Stimulated activated naive CD8-positive, alpha-beta T cell treated with anti-CD3 and anti-CD28 coated beads, Interleukin-15, amount 100 ng/mL, for 72 hours (primary cell): Measurements from ENCODE around the gene COL5A1.

Experiments used
- ATAC-seq: fragments of 150-1000 bp; cut with Tn5 transposase; 2 replicates; pipeline ENCODE4 v1.10.0; 2021; ENCODE audit warnings: mild to moderate bottlenecking, moderate library complexity
- DNase-seq, 2 donors: peaks; one replicate each; pipeline ENCODE4 v3.0.0; 2021 to 2022
- H3K27ac Mint-ChIP-seq, 2 donors: one replicate each; pipeline ENCODE4 v1.8.0; 2022; ENCODE audit warnings: mild to moderate bottlenecking in 2 of 2, mixed read lengths in 2 of 2, moderate library complexity in 2 of 2
- H3K27me3 Mint-ChIP-seq: one replicate; pipeline ENCODE4 v1.8.0; 2022; ENCODE audit warnings: mixed read lengths
- H3K4me1 Mint-ChIP-seq: one replicate; pipeline ENCODE4 v1.8.0; 2022; ENCODE audit warnings: mild to moderate bottlenecking, mixed read lengths
- H3K4me3 Mint-ChIP-seq, 2 donors: one replicate each; pipeline ENCODE4 v1.8.0; 2022; ENCODE audit warnings: mild to moderate bottlenecking in 2 of 2, mixed read lengths in 2 of 2, moderate library complexity in 1 of 2
- H3K9me3 Mint-ChIP-seq, 2 donors: one replicate each; pipeline ENCODE4 v1.8.0; 2022; ENCODE audit warnings: mixed read lengths in 2 of 2

Gene COL5A1

DNA sequence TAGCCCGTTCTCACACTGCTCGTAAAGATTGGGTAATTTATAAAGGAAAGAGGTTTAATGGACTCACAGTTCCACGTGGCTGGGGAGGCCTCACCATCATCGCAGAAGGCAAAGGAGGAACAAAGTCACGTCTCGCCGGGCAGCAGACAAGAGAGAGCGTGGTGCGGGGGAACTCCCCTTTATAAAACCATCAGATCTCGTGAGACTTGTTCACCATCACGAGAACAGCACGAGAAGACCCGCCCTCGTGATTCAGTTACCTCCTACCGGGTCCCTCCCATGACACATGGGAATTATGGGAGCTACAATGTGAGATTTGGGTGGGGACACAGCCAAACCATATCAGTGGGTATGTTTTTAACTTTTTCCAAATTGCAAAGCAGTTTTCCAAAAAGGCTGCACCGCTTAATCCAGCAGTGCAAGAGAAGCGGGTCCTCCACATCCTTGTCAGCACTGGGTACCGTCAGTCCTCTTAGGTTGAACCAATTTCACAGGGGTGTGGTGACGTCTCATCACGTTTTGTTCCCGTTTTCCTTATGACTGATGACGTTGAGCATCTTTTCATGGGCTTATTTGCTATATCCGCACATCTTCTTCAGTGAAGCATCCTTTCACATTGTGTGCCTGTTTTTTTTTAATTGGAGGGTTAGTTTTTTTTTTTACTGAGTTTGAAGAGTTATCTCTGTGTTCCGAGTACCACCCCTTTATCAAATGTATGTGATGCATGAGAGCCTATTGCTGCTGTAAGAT, 231.1 kb downstream of the COL5A1 start:
- H3K4me3 Mint-ChIP-seq = no peak overlapping the region
- ATAC-seq = no peak
- no peaks in the 10 kb centered on the region for H3K4me1 Mint-ChIP-seq
- no peaks in the 10 kb centered on the region for H3K9me3 Mint-ChIP-seq
- no peak overlapping the region for H3K27ac Mint-ChIP-seq
- DNase-seq = no peak
- no peaks in the 10 kb centered on the region for H3K27me3 Mint-ChIP-seq

DNA sequence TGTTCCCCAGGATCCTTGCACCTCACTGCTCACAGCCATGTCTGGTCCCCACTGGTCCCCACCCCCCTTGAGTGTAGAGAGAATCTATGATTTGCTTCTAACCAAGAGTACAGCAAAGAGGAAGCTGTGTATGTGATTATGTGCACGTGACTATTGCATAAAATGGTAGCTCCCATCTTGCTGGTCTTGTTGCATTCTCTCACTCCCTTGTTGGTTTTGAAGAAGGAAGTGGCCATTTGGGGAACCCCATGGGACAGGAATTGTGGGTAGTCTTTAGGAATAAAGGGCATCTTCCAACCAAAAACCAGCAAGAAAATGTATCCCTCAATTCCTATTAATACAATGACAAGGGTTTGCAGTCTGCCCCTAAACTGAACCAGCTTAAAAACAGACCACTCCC, 233.8 kb downstream of the COL5A1 start:
- Mint-ChIP-seq H3K27me3 (no peaks in the 10 kb centered on the region), H3K4me1 (no peaks in the 10 kb centered on the region), H3K27ac (no peak overlapping the region), H3K4me3 (no peak overlapping the region), H3K9me3 (no peaks in the 10 kb centered on the region)
- ATAC-seq (no peak), DNase-seq (no peak)

DNA sequence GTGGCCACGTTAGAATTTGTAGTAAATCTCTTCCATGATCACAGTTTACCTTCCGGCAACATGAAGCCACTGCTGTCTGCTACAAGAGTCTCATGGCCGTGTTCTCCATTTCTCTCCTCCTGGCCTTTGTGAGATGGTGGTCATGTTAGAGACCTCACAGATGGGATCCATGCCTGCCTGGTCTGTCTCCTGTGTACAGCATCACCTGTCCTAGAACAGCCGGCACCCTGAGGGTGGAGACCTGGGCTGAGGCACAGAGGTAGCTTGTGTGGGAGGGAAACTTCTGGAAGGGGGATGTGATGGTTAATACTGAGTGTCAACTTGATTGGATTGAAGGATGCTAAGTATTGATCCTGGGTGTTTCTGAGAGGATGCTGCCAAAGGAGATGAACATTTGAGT, 235.9 kb downstream of the COL5A1 start:
- Mint-ChIP-seq H3K27ac (no peak overlapping the region), H3K4me1 (no peaks in the 10 kb centered on the region), H3K27me3 (no peaks in the 10 kb centered on the region), H3K9me3 (no peaks in the 10 kb centered on the region), H3K4me3 (no peak overlapping the region)
- DNase-seq (no peak), ATAC-seq (no peak)

DNA sequence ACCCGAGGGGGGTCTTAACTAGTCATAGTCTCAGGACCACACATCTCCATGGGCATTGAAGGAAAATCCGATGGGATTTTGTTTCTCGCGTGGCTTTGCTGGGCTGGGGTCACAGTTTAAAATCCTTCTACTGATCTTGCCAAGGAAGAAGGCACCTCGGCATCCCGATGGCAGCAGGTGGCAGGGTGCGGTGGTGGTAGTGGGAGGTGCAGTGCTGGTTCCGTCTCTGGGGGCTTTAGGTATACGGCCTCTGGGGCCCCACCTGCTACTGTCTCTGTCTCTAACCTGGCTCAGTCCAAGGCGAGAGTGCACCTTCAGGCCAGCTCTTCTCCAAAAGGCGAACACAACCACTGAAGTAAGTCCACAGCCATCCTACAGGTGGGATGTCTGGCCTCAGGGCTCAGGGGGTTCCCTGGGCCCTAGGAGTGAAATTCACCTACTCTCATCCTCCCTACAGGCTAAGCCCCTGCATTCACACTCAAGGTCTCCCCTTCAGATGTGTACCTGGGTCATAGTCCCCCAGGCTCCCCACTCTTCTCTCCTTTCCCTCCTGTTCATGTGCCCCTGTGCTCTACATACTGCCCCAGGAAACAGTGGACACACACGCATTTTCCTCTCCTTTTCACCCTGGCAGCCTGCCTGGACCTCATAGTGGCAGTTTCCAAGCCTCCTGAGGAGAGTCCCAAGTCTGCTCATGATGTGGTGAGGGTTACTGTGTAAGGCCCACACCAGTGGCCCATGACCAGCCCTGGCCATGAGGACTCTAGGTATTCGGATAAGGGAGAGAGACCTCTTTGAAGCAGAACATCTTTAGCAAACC, 238.3 kb downstream of the COL5A1 start:
- DNase-seq = no peak
- no peak overlapping the region for H3K4me3 Mint-ChIP-seq
- H3K27ac Mint-ChIP-seq = peak overlapping the region in 1 of 2 donors; percentile 9
- no peak for ATAC-seq
- H3K9me3 Mint-ChIP-seq = no peaks in the 10 kb centered on the region
- no peaks in the 10 kb centered on the region for H3K4me1 Mint-ChIP-seq
- no peaks in the 10 kb centered on the region for H3K27me3 Mint-ChIP-seq

DNA sequence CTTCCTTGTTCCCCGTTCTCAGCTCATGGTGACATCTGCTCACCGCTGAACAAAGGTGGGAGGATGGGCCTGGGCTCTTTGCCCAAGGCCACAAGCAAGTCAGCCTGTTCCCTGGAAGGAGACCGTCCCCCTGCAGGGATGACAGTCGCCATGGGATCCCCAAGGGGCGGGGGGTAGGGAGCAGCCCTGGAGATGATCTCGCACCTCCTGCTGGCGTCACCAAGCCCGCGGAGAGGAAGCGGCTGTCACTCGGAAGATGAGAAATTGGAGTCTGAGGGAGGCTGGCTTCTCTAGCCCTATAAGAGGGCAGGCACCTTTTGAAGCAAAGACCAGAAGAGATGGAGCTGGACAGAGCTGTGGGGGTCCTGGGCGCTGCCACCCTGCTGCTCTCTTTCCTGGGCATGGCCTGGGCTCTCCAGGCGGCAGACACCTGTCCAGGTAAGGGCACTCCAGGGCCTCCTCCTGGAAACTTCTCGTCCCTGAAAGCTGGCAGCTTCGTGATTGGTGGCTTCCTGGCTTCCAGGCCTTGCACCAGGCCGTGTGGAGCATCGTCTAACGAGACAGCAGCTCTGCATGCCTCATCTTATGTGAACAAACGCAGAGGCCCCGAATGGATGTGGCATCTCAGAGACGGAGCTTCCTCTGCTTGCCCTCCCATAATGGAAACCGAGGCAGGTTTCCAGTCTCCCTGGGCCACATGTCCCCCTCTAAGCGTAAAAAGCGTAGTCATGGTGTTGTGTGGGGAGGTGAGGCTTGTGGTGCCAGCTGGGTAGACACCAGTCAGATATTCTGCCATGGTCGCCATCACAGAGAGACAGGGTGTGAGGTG, 239.1 kb downstream of the COL5A1 start, which contains the start of gene FCN2:
Gene FCN2 (plus strand): TSS at position 327 of the 829 bp plus-strand sequence. CDS start 12 bp downstream, at position 339.
- DNase-seq = no peak
- no peak for ATAC-seq
- Mint-ChIP-seq H3K4me3 (no peak within 1 kb of the TSS), H3K27me3 (no peaks in the 10 kb centered on the region), H3K4me1 (no peaks in the 10 kb centered on the region), H3K27ac (peak within 1 kb of the TSS; percentile 9 to 34), H3K9me3 (no peaks in the 10 kb centered on the region)

DNA sequence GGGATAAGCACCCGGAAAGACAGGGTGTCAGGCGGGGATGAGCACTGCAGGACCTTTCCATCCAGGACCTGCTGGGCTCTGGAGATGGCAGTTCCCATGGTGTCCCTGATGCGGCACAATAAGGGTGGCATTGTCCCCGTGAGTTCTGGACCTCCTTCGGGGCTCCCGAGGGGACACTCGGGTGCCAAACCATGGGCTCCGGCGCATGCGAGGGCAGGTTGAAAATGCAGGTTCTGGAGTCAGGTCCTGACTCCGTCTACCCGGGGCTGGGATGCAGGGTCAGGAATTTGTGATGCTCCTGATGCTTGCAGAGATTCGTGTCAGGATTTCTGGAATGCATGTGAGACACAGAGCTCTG, 239.7 kb downstream of the COL5A1 start:
- Mint-ChIP-seq H3K9me3 (no peaks in the 10 kb centered on the region), H3K27me3 (peaks cover 4% of the 10 kb centered on the region), H3K4me3 (no peak overlapping the region), H3K27ac (peak overlapping the region in 1 of 2 donors; percentile 34), H3K4me1 (no peaks in the 10 kb centered on the region)
- DNase-seq (no peak), ATAC-seq (no peak)

DNA sequence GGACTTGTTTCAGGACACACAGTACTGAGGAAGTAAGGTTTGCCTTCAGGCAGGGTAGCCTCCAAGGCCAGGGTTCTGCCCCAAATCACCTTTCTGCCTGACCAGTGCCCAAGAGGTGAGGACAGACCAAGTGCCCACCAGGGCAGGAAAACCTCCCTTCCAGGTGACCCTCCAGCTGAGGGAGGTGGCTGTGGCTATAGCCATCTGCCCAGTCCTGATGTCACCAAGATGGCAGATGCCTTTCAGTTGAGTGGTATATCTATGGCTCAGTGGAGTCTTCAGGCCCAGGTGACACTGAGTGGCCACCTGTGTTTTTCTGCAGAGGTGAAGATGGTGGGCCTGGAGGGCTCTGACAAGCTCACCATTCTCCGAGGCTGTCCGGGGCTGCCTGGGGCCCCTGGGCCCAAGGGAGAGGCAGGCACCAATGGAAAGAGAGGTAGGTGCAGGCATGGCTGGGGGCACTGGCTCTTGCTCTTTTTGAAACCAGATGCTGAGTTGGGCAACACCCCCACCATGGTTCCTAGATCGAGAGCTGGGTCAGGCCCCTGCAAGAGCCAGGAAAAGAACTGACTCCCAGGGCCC, 240.7 kb downstream of the COL5A1 start:
- Mint-ChIP-seq H3K4me3 (no peak overlapping the region), H3K27ac (no peak overlapping the region), H3K4me1 (no peaks in the 10 kb centered on the region), H3K27me3 (peaks cover 13% of the 10 kb centered on the region), H3K9me3 (no peaks in the 10 kb centered on the region)
- no peak for ATAC-seq
- no peak for DNase-seq

DNA sequence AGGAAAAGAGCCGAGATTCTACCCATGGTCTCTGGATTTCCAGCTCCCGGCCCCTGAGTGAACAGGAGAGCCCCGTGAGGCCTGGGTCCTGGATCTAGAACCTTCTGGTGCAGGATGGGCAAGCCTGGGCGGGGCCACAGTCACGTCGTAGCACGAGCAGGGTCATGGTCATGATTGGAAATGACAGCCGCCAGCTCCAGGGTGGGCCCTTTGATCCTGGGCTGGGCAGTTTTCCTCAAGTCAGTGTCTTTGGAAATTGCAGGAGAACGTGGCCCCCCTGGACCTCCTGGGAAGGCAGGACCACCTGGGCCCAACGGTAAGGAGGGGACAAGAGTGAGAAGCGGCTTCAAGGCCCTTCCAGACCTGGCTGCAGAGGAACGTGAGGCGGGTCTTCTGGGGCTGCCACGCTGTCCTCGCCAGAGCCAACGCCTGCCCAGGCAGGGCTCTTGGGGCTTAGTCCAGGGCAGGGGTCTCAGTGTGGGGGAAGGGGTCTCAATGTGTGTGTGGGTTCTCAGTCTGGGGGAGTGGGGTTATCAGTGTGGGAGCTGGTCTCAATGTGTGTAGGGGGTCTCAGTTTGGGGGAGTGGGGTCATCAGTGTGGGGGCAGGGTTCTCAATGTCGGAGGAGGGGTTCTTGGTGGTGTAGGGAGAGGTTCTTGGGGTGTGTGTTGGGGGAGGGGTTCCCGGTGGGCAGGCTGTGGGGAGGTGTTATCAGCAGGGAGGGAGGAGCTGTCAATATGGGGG, 241.6 kb downstream of the COL5A1 start:
- Mint-ChIP-seq H3K9me3 (no peaks in the 10 kb centered on the region), H3K27me3 (peaks cover 20% of the 10 kb centered on the region), H3K27ac (no peak overlapping the region), H3K4me1 (peaks cover 5% of the 10 kb centered on the region), H3K4me3 (no peak overlapping the region)
- ATAC-seq (no peak), DNase-seq (no peak)

DNA sequence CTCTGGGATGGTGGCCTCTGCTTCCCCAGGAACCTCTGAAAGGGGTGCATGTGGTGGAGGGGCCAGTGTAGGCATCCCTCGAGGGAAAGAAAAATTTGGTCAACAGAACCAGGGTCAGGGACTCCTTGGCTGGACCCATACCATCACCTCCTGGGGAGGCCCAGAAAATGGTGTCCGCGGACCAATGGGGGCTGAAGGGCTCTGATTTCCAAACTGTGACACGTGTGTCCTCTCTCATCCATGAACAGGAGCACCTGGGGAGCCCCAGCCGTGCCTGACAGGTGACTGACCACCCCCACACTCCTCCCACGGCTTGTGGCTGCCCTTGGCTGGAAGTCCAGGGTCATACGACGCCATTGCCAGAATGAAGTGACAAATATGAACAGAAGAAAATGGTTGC, 242.9 kb downstream of the COL5A1 start:
- Mint-ChIP-seq H3K4me1 (peaks cover 5% of the 10 kb centered on the region), H3K9me3 (no peaks in the 10 kb centered on the region), H3K27ac (no peak overlapping the region), H3K27me3 (peaks cover 25% of the 10 kb centered on the region), H3K4me3 (no peak overlapping the region)
- DNase-seq (no peak), ATAC-seq (no peak)

DNA sequence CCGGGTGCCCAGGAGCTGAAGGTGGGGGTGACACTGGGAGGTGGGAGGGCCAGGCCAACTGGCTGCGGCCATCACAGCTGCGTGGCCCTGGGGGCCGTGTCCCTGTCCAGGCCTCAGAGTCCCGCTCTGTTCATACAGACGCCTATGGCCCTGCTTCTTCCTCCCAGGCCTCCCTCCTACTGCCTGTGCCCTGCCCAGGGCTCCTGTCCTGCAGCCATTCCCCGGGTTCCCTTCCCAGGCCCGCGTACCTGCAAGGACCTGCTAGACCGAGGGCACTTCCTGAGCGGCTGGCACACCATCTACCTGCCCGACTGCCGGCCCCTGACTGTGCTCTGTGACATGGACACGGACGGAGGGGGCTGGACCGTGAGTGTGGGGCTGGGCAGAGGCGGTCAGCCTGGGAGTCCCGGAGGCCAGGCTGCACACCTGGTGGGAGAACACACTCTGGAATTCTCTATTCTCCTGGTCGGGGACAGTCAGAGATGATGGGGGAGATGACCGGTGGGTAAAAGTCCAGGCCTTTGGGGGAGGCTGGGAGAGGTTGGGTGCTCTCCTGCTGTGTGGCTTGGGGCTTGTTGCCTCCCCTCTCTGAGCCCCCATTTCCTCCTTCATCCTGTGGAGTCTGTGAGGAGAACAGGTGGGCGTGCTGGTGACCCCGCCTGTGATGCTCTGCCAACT, 243.5 kb downstream of the COL5A1 start:
- no peak overlapping the region for H3K4me3 Mint-ChIP-seq
- no peaks in the 10 kb centered on the region for H3K9me3 Mint-ChIP-seq
- H3K27ac Mint-ChIP-seq = no peak overlapping the region
- peaks cover 5% of the 10 kb centered on the region for H3K4me1 Mint-ChIP-seq
- ATAC-seq (no peak), DNase-seq (no peak)
- H3K27me3 Mint-ChIP-seq = peaks cover 25% of the 10 kb centered on the region

DNA sequence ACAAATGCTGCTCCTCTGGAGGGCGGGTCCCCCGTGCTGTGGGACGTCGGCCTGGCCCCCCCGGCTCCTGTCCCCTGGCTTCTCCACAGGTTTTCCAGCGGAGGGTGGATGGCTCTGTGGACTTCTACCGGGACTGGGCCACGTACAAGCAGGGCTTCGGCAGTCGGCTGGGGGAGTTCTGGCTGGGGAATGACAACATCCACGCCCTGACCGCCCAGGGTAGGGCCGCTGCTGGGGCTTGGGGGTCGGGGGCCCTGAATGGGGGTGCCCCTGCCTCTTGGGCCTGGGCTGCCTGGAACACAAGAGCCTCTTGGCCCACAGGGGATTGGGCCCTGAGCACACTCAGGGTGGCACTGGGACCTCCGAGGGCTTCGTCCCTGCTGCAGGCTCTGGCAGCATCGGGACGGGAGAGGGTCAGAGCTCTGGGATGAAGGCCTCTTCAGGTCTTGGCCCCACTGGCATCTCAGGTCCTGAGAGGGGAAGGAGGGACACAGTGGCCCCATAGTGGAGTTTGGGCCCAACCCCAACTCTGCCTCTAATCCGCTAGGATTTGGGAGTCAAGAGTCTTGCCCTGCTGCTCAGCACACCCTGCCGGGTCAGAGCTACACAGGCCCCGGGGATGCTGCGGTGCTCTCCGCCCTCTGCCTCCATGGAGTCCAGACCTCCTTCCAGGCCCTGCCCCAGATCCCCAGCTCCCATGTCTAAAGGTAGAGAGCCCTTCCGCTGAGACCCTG, 244.2 kb downstream of the COL5A1 start:
- ATAC-seq (no peak), DNase-seq (no peak)
- Mint-ChIP-seq H3K27ac (peak overlapping the region in 1 of 2 donors; percentile 29), H3K4me3 (no peak overlapping the region), H3K4me1 (peaks cover 5% of the 10 kb centered on the region), H3K27me3 (peaks cover 26% of the 10 kb centered on the region), H3K9me3 (no peaks in the 10 kb centered on the region)

DNA sequence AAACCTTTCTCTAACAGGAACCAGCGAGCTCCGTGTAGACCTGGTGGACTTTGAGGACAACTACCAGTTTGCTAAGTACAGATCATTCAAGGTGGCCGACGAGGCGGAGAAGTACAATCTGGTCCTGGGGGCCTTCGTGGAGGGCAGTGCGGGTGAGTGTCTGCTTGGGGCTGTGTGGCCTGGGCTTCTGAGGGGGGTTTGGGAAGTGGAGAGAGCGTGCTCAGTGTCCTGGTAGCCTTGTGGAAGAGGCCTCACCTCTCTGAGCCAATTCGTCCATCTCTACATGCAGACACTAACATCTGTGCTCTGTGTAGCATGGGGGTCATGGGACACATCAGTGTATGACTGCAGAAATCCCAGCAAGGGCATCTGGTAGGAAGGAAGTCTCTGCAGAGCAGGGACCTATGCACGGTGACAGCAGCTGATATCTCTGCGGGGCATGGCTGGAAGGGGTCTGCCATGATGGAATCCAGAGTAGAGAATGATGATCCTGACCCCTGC, 244.9 kb downstream of the COL5A1 start:
- Mint-ChIP-seq H3K4me1 (peaks cover 5% of the 10 kb centered on the region), H3K27ac (peak overlapping the region in 1 of 2 donors; percentile 29), H3K9me3 (no peaks in the 10 kb centered on the region), H3K4me3 (no peak overlapping the region), H3K27me3 (peaks cover 32% of the 10 kb centered on the region)
- ATAC-seq (no peak), DNase-seq (no peak)

DNA sequence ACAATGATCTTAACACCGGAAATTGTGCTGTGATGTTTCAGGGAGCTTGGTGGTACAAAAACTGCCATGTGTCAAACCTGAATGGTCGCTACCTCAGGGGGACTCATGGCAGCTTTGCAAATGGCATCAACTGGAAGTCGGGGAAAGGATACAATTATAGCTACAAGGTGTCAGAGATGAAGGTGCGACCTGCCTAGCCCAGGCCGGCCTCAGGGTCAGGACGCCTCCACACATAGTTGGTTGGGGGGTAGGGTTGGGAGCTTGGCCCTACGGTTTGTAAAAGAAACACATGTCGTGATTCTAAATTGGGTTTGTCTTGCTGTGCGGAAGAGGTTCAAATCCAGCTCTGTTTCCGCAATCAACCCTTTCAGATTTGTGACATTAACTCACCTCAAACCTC, 245.6 kb downstream of the COL5A1 start:
- H3K9me3 Mint-ChIP-seq = no peaks in the 10 kb centered on the region
- peak overlapping the region in 1 of 2 donors; percentile 41 for H3K27ac Mint-ChIP-seq
- ATAC-seq (no peak), DNase-seq (no peak)
- peaks cover 40% of the 10 kb centered on the region for H3K27me3 Mint-ChIP-seq
- H3K4me1 Mint-ChIP-seq = peaks cover 5% of the 10 kb centered on the region
- H3K4me3 Mint-ChIP-seq = no peak overlapping the region
